Choroid plexus epithelial cell (primary cell): Measurements from ENCODE around the gene MYO1D.
A peak's percentile ranks its signal among the peaks of the same experiment; 100 is the strongest.

Source experiments
- DNase-seq: peaks from one replicate; pipeline ENCODE4 v3.0.0-alpha.2; 2010; ENCODE audit warnings: low read depth
- H3K4me3 ChIP-seq: 2 replicates; pipeline ENCODE4 v1.5.1; 2011; ENCODE audit warnings: low read depth, mild to moderate bottlenecking, control low read depth, low read length, moderate library complexity
- CTCF ChIP-seq: conservative IDR thresholded peaks from 2 replicates; pipeline ENCODE4 v1.5.1; 2011; ENCODE audit warnings: low read depth, mild to moderate bottlenecking, control low read depth, inconsistent platforms, low read length, moderate library complexity

Gene MYO1D

GRCh38 chr17:32807577-32807976 is 69.3 kb downstream of the MYO1D start:
- no peak overlapping the region for H3K4me3 ChIP-seq
- no peak for DNase-seq
- TF ChIP-seq CTCF, result no peak

- H3K4me3 ChIP-seq, result no peak overlapping the region
- no peak for DNase-seq
- TF ChIP-seq CTCF, result no peak
These were observed 70.3 kb downstream of the MYO1D start for GRCh38 chr17:32806646-32807045.

- no peak overlapping the region for H3K4me3 ChIP-seq
- no peak for TF ChIP-seq CTCF
- DNase-seq, result no peak
These were observed 71.6 kb downstream of the MYO1D start for GRCh38 chr17:32805029-32805976.

- no peak for TF ChIP-seq CTCF
- DNase-seq, result peak; percentile 26
- H3K4me3 ChIP-seq, result no peak overlapping the region
These were observed 73.4 kb downstream of the MYO1D start for GRCh38 chr17:32803544-32803943.

- DNase-seq, result no peak
- no peak for TF ChIP-seq CTCF
These were observed 74.6 kb downstream of the MYO1D start for GRCh38 chr17:32802306-32802705.

GRCh38 chr17:32801641-32802040 is 75.3 kb downstream of the MYO1D start:
- DNase-seq, result no peak
- no peak for TF ChIP-seq CTCF
- H3K4me3 ChIP-seq, result no peak overlapping the region

More at GRCh38 chr17:32802306-32802705, 74.6 kb downstream of the MYO1D start:
- no peak overlapping the region for H3K4me3 ChIP-seq

- no peak overlapping the region for H3K4me3 ChIP-seq
- TF ChIP-seq CTCF, result no peak
- DNase-seq, result no peak
These were observed 75.7 kb downstream of the MYO1D start for GRCh38 chr17:32801193-32801592.
